AG08395 (cell line): ENCODE measurements around the gene PMP22.
"Not testable (repeated sequence)": the region's sequence is repeated elsewhere in the genome, so short reads cannot be mapped to it uniquely, and the experiment has no call there.

ENCODE experiments used
- DNase-seq: peaks from one replicate; pipeline ENCODE4 v3.0.0; 2012; ENCODE audit warnings: mixed read lengths, low spot score

PMP22 gene

DNA sequence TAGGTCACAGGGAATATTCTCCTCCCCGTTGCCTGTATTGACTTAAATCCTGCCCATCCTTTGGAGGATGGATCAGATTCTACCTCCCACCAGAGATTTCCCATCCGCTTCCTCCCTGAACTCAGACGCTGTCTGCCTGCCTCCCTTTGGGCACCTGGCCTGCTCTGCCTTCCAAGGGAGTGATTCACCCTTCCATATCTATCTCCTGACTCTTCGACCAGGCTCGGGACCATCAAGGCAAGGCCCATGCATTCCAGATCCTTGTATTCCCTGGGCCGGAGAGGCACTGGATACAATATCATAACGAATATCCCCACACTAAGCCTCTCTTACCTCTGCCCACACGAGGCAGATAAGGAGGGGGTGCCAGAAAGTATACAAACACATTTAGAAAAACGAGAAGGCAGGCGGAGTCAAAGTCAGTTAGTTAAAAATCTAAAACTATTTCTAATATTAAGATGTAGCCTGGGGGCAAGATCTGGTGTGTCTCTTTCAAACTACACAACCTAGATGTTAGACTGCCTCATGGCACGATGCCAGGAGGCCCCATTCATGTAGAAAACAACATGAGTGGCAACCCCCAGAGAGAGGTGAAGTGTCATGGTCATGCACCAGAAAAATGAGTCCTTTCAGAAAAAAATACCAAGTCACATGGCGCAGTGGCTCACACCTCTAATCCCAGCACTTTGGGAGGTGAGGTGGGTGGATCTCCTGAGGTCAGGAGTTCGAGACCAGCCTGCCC, 9.2 kb downstream of the PMP22 start:
- peak; percentile 61 for DNase-seq

DNA sequence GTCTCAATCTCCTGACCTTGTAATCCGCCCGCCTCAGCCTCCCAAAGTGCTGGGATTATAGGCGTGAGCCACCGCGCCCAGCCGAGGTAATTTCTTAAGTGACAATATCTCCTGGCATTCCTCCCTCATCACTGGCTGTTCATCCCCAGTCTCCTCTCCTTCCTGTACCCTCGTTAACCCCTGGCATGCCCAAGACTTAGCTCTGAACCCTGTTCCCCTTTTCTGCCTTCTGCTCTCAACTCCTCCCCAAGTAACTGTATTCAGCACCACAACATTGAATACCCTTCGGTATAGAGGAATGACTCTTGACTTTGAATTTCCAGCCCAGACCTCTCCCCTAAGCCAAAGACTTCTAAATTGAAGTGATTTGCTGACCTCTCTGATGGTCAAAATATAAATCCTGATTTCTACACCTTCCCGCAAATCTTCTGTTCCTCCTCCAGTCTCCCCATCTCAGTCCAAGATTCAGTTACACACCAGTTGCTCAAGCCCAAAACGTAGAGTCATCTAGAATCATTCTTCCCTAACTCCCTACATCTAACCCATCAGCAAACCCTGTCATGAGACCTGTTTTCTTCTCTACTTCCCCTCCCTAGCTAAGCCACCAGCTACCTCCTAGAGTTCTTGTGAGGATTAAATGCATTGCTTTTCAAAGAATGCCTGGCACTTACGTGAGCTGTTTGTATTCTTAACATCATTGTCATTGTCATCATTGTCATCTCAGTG, 14.8 kb downstream of the PMP22 start:
- DNase-seq = no peak

DNA sequence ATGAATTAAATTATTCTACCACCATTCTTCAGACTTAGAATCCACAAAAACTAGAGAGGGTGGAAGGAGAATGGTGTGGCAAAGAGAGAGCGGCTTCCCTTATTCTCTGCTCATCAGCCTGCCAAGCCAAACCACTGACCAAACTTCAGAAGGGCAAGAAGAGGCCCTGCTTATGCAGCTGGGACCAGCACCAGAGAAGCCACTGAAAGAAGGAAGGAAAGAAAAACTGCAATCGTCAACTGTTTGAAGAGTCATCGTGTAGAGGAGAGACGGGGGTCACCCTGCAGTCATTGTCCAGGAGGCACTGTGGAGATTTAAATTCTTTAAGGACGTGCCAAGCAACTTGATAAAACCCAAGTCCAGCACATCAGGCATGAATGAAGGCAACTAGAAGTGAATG, 15.6 kb downstream of the PMP22 start:
- DNase-seq = no peak

DNA sequence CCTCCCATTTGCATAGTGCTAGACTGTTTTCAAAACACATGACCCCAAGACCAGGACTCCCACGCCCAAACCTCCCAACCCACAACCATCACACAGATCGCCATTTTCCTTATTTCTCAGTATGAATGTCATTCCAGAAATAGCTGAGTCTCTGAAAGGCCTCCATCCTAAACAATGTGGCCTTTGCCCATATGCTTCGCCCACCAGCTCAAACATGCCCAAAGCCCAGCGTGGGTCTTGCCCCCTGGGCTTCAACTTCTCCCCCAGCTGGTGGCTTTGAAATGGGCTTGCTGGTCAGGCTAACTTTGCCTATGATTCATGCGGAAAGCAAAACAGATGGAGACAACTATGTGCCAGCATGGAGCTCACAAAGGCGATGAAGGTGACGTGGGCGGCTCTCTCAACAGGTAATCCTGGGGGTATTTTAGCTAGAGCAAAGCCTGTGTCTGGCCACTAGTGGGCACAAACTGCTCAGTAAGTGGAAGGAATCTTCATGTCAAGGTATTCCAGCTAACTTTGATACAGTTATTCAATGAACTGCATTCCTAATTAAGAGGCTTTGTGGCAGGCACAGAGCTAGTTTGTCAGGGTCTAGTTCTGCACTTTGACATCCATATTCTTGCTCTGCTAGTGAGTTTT, 17.1 kb downstream of the PMP22 start:
- no peak for DNase-seq

DNA sequence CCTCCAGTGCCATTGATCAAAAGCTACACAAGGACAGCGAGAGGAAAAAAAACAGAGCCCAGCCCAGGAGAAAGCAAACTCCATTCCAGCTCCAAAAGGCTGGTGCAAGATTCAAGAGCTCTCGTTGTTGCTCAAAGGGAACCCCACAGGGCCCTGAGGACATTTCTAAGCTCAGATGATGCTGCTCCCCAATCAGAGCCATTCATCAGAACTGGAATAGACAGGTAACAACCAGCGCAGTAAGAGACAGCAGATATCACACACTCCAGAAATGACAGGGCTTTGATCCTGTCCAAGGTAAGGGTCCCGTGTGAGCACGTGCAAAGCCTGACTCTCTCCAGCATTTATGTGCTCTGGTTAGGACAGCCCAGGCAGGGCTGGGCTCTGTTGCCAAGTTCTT, 20.1 kb downstream of the PMP22 start:
- no peak for DNase-seq

DNA sequence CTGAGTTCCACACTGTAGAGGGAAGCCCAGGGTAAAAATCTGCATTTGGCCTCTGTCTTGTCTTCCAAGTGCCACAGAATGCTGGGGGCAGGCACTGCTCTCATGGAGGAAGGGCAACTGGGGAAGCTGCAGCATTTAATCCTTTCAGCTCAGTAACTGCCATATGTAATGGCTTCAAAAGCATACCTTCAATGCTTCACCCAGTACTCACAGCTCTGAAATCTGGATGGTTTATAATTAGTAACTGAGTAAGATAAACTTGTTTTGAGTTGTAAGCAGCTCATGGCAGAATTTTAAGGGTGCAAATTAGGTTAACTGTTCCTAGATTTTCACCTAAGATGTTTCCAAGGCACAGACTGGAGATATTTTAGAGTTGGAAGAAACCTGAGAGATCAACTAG, 24.5 kb downstream of the PMP22 start:
- DNase-seq = no peak

DNA sequence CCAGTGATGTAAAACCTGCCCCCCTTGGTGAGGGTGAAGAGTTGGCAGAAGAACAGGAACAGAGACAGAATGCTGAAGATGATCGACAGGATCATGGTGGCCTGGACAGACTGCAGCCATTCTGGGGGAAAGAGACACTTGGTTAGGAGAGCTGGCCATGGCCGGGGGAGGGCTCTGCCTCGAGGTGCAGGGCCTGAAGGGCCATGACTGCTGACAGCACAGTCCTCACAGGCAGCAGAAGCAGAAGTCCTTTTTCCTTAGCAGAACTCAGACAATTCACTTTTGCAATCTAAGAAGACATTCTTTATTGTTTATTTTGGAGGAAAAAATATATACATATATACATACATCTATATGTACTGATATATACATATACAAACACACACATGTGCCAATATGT, 25.6 kb downstream of the PMP22 start:
- DNase-seq = no peak

DNA sequence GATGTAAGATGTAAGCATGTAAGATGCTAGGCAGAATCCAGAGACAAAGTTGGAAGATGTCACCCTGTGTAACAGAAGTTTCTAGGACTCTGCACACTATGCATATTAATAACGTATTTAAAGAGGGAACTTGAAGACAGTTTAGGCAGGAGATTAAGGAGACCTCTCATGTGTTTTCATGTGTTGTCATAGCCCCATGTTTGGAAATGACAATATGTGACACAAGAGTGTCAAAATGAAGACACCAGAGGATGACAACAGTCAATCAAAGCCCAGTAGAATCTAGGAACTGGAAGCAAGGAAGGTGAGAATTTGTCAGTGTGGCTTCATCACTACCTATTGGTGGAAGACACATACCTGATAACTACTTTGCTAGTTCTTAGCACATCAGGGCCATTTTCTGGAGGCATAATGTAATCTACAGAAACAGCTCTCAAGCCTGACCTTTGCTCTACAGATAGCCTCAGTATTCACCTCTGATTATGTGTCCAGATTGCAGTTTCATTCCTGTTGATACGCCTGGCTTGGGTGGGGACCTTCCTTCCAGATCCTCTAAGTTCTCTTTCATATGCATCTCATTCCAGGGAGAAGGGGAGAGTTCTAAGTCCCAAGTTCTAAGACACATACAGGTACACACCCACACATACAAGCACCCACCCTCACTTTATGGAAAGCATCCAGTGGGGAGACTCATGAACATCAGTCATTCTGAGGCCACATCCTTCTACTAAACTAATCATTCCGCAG, 26.3 kb downstream of the PMP22 start:
- no peak for DNase-seq

DNA sequence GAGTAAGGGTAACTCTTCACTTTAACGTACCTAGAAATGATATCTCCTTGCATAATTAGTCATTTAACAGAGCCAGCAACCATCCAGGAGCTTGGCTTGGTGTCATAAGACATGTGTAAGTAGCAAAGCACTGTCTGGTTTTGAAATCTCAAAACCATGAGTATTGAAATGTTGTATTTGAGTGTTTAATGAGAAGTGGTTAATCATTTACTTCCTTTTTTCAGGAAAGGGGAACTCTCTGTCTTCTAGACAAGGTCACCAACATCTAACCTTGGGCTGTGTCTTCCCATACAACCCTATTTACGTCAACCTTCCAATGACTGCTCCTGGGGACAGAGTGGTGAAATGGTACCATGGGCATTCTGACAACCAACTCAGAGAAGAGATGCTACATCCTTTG, 27.1 kb downstream of the PMP22 start:
- no peak for DNase-seq

DNA sequence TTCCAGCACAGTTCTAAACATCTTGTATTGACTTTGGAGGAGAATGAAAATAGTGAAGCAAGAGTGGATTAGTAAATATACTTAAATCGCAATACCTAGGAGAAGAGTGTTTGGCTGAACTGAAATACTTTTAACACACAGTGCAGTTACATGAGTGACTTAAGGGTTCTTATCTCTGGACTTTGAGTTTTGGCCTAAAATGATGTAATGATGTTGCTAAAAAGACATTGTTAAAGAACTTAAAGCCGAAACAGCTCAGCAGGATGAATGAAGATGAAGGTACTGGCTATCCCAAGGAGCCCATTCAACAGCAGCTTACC, 28.1 kb downstream of the PMP22 start:
- DNase-seq = no peak

DNA sequence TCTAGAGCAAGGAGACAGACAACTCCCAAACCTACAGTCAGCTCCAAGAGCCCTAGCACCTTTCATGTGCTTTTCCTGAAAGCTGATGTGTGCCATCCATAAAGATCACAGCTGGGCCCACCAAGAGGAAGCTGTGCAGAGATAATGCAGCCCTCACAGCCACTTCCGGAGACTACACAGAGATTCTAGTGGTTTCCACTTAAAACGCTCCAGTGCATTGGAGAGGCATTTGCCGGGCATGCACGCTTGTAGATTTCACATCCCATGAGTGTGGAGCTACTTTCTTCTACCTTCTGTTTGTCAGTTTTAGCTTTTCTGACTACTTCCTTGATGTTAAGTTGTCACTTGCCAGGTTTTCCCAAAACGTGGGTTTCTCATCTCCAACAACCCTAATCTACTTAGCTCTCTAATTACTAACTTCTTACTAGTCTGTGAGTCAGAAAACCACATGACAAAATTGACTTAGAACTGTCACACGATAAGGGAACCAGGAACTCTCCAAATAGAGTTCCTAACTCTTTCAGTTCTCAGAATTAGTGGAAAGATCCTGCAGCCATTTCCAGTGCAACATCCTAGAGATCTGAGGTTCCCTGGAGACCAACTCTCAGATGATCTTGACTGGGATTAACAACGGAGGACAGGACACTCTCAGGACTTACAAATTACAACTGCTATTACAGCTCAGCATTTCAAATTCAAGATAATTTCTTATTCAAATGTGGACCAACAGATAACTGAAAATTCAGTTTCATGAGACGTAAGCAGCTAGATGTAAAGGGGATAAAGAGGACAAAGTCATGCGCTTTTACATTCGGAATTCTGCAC, 28.6 kb downstream of the PMP22 start:
- DNase-seq = peak; percentile 31

DNA sequence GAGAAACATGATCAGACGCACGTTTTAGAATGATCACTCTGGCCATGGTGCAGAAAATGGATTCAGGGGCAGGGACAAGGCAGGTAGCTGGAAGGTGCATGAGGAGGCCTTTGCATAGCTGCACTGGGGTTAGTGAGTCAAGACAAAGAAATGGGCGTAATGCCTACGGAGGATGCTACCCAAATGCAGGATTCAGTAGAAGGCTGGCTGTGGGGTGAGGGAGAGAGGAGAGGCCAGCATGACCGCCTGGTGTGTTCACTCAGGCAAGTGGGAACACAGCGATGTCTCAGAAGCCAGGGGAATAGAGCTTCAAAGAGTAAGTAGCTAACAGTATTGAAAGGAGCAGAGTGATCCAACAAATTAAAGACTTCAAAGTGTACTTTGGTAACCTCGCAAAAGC, 31.2 kb downstream of the PMP22 start:
- no peak for DNase-seq

DNA sequence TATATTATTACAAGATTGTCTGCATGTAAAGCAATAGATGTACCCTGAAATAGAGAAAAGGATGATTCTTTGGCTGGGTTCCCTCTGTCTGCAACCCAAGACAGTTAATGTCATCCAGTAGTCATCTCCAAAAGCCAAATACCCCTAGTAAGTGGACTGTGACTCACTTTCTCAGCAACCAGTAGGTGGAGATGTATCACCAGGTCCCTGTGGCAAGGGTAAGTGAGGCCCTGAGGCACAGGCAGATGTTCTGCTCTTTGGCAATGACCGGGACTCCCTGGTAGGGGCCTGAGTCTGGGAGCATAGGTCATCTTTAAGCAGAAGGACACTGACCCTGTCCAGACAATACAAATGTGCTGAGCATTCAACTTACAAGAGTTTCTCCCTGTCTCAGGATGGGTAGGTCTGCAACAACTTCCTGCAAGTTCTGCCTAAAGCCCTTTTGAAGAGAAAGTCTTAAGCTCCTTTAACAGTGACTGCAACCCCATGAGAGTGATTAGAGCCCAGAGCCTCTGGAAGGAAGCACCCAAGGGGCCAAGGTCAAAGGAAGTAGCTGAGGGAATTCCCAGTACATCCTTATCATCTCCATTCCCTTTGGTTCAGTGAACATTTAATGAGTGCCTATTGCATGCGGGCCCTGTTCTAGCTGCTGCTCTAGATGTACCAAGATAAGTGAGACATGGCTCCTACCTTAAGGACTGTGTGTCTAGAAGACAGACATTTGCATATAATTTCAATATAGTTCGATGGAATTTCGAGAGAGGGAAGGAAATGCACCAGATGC, 31.9 kb downstream of the PMP22 start:
- peak; percentile 91 for DNase-seq

DNA sequence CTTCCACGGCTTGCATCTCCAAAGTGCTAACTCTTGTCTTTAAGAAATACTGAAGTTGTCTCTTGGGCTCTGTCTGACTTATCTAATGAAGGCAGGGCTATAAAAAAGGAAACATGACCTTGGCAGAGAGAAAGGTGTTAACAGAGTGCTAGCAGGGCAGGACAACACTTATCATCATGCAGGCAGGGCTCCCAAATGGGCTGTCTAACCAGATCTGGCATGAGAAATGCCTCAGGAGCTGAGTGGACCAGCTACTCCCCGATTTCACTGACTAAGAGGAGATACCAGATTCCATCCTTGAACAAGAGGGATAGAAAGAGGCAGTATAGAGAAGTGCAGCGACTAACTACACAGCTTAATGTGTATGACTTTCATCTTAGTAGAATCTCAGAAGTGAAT, 32.6 kb downstream of the PMP22 start:
- DNase-seq = no peak

DNA sequence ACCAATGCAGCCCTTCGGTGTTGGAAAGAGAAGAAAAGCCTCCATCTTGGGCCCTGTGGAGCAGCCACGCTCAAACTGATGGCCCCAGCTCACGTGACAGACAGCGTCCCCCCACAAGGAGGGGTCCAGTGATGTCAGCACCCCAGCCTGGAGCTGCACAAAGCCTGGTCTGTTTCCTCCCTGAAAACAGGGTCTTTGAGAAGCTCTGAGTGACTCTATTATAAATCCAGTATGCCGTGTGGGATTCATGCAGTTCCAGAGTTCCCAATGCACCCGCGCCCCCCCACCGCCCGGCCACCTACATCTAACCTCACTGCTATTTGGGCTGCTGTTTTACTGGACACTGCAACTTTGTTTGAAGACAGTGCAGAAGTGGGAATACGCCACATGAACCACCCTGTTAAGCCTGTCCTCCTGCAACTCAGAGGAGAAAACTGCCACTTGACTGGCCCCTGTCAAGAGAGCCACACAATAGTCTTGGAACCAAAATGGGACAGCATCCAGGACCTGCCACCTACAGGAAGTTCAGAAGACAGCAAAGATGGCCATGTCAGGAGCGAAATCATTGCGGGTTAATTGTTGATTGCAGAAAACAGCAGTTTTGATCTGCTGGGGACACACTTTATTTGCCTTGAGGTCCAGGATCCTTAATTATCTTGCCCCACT, 33.1 kb downstream of the PMP22 start:
- no peak for DNase-seq

DNA sequence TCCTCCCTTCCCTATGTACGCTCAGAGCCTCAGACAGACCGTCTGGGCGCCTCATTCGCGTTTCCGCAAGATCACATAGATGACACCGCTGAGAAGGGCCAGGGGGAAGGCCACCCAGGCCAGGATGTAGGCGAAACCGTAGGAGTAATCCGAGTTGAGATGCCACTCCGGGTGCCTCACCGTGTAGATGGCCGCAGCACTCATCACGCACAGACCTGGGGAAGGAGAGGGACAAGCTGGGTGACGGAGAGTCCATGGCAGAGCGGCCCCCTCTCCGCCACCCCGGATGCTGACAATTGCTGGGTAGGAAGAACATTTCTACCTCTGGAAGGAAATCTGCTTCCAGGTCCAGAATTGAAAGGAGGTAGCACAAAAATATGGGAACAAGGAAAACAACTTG, 34.3 kb downstream of the PMP22 start:
- no peak for DNase-seq

DNA sequence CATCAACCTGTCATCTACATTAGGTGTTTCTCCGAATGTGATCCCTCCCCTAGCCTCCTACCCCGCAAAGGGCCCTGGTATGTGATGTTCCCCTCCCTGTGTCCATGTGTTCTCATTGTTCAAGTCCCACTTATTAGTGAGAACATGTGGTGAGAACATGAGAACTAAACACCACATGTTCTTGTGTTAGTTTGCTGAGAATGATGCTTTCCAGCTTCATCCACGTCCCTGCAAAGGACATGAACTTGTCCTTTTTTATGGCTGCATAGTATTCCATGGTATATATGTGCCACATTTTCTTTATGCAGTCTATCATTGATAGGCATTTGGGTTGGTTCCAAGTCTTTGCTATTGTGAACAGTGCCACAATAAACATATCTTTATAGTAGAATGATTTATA, 43.3 kb downstream of the PMP22 start:
- DNase-seq = not testable (repeated sequence)

DNA sequence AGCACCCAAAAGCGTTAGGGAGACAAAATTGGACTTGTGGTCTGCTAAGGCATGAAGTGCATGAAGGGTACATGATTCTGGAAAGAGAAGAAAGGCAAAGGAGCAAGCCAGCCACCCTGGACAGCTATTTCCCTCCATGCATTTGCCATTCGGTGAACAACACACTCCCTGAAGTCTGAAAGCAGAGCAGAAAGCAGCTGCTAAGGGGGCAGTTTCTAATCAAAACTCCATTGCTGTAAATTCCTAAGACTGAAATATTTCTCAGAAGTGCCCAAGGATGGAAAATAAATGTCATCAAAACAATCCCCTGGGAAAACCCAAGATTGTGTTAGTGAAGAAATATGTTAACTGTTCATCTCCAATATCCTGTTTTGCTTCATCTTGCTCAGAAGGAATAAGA, 44.3 kb downstream of the PMP22 start:
- DNase-seq = peak; percentile 37

DNA sequence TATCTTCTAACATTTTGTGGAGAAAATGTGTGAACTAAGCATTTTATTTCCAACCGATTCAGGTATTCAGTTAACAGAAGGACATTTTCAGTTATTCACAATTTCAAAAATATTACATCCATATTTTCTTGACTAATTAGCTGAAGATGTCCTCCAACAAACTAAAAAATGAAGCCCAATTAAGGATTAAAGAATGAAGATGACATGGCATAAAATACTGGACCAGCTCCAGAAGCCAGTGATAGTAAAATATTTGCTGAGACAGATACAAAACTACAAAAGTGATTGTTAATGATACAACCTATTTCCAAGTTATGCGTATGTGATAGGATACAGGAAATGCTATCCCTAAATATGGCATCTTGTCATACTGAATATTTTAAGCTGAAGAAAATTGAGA, 48.6 kb downstream of the PMP22 start:
- DNase-seq = no peak

DNA sequence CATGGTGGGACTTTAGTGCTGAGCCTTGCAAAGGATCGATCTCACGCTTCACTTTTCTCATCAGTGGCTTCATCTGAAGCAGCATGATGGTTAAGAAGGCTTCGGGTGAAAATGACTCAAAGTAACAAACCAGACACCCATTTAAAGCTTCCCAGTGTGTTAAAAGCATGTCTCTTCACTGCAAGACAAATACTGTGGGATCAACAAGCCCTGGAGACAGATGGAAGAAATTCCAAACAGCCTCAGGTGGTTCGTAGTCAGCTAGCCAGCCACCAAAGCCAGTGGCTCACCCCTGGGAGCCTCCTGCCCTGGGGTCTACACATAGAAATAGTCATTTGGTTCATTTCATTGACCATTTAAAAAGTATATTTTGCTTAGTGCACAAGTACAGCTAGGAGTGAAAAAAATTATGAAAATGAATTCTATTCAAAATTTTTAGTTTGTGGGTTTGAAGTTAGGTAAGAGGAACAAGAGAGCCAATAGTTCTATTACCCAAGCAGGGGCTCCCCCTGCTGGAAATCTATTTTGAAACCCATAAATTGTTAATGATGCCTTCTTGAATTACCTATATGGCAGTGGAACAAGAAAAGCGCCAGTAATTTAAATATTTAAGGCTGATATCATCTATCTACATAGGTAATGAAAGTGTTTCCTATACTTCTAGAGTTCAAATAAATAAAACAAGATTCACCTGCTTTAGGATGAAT, 51.6 kb downstream of the PMP22 start:
- no peak for DNase-seq
